ENCODE data around the gene EXOC4.

The EXOC4 gene

GRCh38 chr7:133563251-133563650, 310.4 kb downstream of the EXOC4 start:
- in situ Hi-C loops (cut with HindIII; ENCODE audit: low sequenced_read_pairs): no loop called here

DNA sequence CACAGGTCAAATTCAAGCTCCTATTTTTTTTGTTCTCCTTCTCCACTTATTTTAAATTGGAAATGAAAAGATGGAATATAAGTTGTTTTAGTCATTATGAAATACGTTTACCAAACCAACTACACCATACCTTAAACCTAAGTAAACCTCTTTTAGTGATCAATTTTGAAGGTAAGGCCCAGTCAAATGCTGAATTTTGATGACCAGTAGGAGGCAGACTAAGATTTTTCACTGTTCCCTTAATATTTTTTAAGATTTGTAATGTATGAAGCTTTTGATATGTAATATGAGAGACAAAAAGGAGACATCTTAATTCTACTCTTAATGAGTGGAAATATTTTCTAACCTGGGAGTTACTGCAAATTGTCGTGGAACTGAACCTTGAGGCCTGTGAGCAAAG, 311.6 kb downstream of the EXOC4 start:
- in situ Hi-C loops (cut with HindIII; ENCODE audit: low sequenced_read_pairs): no loop called here

DNA sequence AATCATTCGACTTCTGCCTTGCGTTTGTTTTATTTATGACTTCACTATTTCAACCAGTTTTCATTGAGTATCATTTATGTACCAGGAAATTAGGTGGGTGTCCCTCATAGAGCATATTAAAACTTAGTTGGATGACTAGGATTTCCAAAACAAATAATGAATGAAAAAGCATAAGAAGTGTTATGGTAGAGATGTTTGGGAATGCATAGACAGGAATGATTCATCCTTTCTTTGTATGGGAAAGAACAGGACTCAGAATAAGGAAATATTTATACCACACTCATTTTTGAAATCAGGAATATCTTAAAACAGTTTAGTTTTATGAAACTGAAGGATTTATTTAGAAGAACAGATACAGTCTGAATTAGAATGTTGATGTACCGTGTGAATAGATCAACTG, 315.7 kb downstream of the EXOC4 start:
- in situ Hi-C loops (cut with HindIII; ENCODE audit: low sequenced_read_pairs): no loop called here

GRCh38 chr7:133570321-133570720, 317.4 kb downstream of the EXOC4 start:
- in situ Hi-C loops (cut with HindIII; ENCODE audit: low sequenced_read_pairs): no loop called here

- in situ Hi-C loops (cut with HindIII; ENCODE audit: low sequenced_read_pairs): no loop called here
Measured at GRCh38 chr7:133571076-133571475, 318.2 kb downstream of the EXOC4 start.

DNA sequence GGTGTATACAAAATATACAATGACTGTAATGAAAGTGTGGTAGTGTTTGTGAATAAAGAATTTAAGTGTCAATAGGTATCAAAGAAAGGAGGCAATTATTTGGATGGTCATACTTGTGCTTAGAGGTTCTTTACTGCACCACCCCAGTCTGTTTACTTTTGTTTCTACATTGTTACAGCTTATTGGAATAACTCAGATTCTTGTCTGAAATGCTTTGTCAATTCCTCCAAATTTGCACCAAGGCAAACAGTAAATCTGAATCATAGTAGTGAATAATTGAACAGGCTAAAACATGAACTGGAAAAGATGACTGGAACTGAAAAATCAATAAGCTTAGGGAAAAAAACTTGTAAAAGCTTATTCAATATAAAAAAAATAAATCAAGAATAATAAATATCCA, 319.2 kb downstream of the EXOC4 start:
- in situ Hi-C loops (cut with HindIII; ENCODE audit: low sequenced_read_pairs): no loop called here

GRCh38 chr7:133572843-133573242, 320.0 kb downstream of the EXOC4 start:
- in situ Hi-C loops (cut with HindIII; ENCODE audit: low sequenced_read_pairs): no loop called here

DNA sequence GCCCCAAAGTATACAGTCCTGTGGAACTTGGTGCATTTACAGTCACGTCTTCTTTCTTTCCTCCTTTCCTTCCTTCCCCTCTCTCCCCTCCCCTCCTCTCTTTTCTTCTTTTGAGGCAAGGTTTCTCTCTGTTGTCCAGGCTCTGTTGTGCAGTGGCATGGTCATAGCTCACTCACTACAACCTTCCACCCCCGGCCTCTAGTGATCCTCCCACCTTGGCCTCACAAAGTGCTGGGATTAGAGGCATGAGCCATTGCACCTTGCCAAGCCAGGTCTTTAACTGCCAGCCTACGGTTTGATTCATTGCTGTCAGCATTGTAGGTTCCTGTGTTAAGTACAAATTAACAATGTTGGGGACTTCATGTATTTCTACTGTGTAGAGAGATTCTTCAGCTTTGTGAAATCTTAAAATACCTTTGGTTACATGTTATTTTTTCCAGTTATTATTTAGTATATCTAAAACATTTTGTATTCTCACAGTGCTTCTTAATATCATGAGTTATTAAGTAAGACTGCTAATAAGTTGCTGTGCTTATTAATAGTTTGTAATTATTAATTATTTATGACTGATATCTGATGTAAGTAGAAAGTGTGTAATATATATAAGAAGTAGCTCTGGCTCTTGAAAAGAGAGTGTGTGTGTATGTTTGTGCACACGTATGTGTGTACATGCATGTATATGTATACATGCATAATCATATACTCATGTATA, 320.8 kb downstream of the EXOC4 start:
- in situ Hi-C loops (cut with HindIII; ENCODE audit: low sequenced_read_pairs): no loop called here

DNA sequence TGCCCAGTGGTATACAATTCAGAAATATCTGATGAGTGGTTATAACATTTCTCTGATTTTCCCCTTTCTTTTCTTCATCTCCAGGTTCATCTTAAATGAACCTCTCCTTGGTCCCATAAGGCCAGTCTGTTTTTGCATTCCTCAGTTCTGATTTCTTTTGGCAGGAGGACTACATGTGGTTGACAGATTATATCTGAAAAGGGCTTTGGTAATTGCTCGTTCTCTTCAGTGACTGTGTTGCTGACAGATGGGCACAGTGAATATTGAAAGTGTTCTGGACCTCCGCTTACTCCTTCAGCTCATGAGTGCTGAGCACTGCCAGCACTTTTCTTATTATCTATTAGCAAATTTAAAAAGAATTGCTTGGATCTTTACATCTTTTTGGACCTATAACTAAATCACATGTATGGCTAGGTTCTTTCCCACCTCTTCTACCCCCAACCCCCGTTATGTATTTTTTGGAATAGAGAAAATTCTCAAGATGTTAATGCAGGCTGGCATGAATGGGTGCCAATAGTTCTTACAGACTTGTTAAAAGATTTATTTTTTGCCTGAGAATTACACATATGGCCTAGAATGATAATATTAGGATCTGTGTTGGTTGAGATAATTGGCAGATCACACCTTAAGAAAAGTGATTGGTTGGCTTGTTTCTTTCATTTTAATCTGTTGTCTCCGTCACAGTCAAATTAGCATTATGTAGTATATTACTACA, 323.0 kb downstream of the EXOC4 start:
- in situ Hi-C loops (cut with HindIII; ENCODE audit: low sequenced_read_pairs): no loop called here

DNA sequence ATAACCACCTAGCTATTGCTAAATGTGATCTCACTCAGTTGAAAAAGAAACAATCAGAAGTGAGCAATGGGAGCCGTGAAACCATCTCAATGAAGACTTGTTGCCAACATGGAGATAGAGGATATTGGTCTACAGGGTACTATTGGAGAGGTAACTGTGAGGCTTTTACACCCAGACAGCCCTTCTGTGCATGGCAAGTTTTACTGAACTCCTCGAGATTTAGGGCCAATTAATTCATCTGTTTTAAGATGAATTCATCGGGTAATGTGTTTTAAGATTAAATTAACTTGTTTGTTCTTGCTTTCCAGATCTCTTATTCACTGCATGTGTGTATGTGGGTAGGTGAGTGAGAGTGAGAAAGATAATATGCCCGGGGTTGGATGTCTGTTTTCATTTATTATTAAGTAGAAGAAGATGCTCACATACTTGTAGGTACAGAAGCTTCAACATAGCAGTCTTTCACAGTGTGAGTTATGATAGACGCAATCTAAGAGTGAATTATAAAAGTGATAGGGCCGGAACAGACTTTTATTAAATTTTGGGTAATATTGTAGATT, 323.8 kb downstream of the EXOC4 start:
- in situ Hi-C loops (cut with HindIII; ENCODE audit: low sequenced_read_pairs): no loop called here

DNA sequence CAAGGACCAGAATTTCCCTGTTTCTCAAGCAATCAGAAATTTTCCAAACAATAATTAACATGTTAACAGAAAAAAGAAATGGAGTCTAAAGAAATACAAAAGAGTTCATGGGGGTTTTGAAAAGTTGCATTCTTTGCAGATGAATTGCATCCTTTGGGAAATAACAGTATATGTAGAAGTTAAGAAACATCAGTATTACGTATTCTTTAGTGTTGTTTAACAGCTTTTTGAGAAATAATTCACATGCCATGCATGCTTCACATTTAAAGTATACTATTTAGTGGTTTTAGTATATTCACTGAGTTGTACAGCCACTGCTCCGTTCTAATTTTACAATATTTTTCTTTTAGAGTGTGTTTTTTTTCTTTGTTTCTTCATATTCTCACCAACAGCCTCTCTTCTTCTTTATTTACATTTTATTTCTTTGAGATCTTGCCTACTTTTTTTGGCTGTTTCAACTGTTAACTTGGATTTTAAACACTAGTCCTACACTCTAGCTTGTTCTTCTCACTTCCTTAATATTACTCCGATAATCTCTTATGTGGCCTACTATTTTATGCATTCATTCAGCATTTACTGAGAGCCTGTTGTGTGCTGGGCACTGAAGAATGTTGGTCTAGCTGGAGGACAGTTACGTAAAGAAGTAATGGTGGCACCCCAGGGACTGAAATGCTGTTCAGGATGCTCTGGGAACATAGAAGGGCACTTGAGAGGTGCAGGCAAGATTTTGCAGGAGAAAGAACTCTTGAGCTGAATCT, 330.1 kb downstream of the EXOC4 start:
- in situ Hi-C loops (cut with HindIII; ENCODE audit: low sequenced_read_pairs): no loop called here

GRCh38 chr7:133583545-133584171, 330.8 kb downstream of the EXOC4 start:
- in situ Hi-C loops (cut with HindIII; ENCODE audit: low sequenced_read_pairs): no loop called here

DNA sequence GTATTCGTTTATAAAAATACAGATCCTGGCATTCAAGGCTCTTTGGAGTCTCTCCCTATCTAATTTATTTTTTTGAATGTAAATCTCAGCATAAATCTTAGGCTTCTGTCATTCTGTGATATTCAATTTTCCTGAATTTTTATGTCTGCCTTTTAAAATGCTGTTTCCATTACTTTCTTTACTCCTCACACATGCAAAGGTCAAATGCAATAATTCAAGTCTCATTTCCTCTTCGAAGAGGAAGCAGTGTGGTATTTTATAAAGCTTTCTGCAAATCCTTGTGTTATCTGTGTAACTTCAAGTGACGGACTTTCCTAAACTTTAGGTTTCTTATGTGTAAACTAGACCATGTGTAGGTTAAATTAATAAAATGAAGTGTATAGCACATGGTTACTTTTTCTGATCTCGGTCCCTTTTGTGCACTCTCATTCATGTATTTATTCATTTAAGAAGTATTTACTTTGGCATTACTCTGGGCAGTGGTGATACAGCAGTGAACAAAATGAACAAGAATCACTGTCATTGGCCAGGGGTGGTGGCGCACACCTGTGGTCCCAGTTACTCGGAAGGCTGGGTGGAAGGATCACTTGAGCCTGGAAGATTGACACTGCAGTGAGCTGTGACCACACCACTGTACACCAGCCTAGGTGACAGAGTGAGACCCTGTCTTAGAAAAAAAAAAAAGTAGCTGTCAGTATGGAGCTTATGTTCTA, 332.2 kb downstream of the EXOC4 start:
- in situ Hi-C loops (cut with HindIII; ENCODE audit: low sequenced_read_pairs): no loop called here

GRCh38 chr7:133586253-133586652, 333.4 kb downstream of the EXOC4 start:
- in situ Hi-C loops (cut with HindIII; ENCODE audit: low sequenced_read_pairs): no loop called here

DNA sequence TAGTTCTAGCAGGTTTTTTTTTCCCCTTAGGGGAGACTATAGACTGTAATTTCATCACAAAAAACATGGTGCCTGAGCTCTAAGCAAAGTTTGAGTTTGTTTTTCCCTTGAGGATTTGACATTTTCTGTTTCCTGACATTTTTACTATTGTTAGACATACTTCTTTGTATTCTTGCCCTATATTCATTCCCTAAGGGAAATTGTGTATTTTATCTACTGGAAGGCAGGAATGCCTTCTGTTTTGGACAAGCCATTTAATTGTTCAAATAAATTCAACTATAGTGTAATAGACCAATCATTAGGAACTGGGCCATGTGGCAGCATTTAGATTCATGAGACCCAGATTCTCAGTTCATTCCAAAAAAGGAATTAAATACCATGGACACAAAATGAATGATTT, 335.0 kb downstream of the EXOC4 start:
- in situ Hi-C loops (cut with HindIII; ENCODE audit: low sequenced_read_pairs): no loop called here

- in situ Hi-C loops (cut with HindIII; ENCODE audit: low sequenced_read_pairs): no loop called here
Measured at GRCh38 chr7:133590795-133591194, 337.9 kb downstream of the EXOC4 start.

- in situ Hi-C loops (cut with HindIII; ENCODE audit: low sequenced_read_pairs): no loop called here
Measured at GRCh38 chr7:133591704-133592340, 338.9 kb downstream of the EXOC4 start.

DNA sequence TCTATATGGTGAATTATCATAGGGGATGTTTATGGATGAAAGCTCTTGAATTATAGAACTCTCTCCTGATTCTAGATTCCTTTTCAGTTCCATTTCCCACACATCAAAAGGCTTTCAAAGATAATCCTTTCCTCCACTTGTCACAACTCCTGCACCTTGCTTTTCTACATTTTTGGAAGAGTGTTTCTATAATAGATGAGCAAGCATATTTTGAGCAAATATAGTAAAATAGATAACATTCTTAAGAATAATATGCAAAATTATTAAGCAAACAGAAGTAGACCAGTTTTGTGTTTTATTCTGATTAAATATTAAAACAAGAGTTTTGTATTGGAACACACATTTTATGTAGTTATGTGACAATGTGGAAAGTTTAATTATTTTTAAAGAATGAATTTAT, 340.7 kb downstream of the EXOC4 start:
- in situ Hi-C loops (cut with HindIII; ENCODE audit: low sequenced_read_pairs): no loop called here

DNA sequence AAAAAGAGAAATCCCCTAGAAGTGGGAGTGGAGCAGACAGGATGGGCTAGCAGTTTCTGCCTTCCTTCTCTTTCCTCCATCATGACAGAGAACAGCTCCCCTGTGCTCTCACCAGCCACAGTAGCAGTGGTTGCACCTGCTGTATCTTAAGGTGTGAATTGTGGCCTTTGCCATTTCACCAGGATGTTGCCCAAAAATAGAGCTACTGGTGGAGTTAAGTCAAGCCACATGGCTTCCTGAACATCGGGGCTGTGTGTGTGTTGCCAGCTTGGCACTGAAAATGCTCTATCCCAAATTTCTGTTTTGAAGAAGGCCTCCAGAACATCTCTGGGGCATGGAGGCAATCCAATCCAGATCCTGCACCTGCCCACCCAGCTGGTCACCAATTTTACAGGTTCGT, 348.7 kb downstream of the EXOC4 start:
- in situ Hi-C loops (cut with HindIII; ENCODE audit: low sequenced_read_pairs): no loop called here

DNA sequence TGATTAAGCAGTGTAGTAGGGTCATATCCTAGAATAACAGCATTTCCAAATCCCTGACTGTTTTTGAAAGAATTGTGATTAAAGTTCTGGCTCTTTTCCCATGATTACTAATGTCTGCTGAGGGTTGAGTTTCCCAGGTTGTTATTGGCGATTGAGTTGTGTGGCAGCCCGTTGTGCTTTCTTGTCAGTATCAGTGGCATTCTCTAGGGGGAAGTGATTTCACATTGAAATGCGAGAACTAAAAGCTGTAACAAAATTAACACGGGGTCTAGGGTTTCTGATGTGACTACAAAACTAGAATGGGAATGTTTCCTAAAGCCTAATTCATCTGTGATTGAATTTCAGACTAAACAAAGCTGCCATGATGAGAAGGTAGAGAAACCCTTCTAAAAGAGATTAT, 349.4 kb downstream of the EXOC4 start:
- in situ Hi-C loops (cut with HindIII; ENCODE audit: low sequenced_read_pairs): no loop called here

All from endothelial cell of hepatic sinusoid (primary cell).